ENCODE measurements around the gene NAB2.

The NAB2 gene

DNA sequence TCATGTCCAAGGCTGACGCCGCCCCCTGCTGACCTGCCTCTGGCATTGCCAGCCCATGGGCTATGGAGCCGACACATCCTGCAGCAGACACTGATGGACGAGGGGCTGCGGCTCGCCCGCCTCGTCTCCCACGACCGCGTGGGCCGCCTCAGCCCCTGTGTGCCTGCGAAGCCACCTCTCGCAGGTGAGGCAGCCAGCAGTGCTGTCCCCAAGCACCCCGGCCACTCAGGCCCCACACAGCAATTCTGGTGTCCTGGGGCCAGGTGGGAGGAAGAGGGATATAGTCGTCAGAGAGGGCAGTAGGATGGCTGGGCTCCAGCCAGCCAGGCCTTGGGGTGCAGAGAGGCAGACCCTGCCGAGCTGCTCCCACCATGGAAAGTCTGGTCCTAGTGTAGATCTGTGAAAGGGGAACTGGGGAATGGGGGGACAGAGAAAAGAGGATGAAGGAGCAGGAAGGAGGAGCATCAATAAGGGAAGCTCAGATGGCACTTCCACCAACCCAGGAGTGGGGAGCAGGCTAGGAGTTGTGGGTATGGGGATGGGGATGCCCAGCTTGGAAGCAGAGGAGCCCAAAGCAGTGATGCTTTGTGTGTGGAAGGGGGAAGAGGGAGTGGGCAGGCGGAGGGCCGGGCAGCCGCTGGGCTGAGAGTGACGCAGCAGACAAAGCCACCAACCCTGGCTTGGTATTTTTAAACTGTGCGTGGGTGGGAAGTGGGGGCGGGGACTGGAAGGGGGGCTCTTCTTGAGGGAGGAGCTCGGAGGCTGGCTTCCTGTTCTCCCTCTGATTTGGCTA lies 4.7 kb downstream of the NAB2 start:
- peak; percentile 89 for DNase-seq (ENCODE audit: low read depth)

DNA sequence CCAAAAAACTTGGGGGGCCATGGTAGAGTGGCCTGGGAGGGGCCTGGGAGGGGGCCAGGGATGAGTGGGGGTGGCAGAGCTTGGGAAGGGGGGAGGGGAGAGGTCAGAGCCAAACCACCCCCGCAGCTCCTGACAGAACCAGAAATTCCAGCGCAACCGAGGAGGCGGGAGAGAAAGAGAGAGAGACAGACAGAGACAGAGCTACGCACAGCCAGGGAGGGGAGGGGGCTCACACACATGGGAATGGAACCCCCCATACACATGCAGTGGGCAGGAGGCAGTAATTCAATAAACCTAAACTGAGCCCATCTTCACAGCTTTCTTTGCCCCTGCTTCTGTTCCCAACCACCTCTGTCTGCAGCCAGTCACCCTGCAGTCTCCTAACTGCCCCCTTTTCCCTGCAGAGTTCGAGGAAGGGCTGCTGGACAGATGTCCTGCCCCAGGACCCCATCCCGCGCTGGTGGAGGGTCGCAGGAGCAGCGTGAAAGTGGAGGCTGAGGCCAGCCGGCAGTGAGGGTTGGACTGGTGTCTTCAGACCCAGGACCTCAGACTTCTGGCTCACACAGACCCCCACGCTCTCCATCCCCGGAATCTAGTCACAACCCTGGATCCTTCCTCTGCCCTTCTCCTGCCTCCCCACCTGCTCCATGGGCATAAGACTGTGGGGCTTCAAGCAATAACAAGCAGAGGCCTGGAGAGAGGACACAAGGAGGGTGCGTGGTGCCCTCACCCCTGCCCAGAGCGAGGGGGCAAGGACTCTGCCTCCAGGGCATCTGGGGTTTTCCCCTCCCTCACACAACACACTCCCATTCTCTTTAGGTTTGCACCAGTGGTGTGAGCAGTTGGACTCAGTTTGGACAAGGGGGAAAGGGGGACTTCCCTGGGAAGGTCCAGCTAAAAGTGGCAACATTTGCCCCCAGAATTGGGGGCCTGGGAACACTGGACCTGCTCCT lies 5.6 kb downstream of the NAB2 start:
- DNase-seq (ENCODE audit: low read depth): no peak

GRCh38 chr12:57095440-57095839 lies 6.5 kb downstream of the NAB2 start:
- DNase-seq (ENCODE audit: low read depth): no peak

- no peak for DNase-seq (ENCODE audit: low read depth)
These were observed 7.2 kb downstream of the NAB2 start for GRCh38 chr12:57096099-57096572.

DNA sequence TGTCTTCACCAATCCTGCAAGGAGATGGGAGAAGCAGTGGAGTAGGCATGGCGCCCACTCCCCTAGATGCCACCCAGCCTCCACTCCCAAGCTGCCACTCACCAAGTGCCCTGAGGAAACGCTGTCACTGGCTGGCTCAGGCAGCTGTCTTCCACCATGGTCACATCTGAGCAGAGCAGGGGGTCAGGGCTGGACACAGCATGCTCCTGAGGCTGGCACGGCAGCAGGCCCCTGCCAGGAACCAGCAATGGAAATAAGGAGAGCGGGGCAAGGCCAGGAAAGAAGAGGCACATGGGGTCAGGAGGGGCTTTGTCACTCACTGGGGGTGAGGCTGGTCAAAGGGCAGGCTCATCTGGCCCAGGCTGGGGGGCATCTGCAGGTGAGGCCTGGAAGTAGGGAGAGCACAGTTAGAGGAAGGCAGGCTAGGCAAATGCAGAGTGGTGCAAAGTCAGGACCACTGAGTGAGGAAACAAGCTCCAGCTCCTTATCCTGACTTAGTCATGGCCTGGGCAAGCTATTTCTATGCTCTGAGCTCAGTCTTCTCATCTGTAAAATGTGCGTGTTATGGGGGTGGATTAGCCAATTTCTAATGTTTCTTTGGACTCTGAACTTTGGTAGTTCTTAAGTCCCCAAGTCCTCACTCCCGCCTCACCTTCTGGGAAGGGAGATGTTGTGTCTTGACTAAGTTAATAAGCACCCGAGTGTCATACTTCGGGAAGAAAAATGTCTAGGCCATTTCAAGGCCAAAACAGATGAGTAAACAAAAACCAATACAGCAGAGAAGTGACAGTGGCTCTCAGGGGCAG lies 8.0 kb downstream of the NAB2 start:
- DNase-seq (ENCODE audit: low read depth): no peak

- DNase-seq (ENCODE audit: low read depth): no peak
These were observed 8.6 kb downstream of the NAB2 start for GRCh38 chr12:57097554-57097835.

GRCh38 chr12:57098546-57098945 lies 9.6 kb downstream of the NAB2 start:
- no peak for DNase-seq (ENCODE audit: low read depth)

DNA sequence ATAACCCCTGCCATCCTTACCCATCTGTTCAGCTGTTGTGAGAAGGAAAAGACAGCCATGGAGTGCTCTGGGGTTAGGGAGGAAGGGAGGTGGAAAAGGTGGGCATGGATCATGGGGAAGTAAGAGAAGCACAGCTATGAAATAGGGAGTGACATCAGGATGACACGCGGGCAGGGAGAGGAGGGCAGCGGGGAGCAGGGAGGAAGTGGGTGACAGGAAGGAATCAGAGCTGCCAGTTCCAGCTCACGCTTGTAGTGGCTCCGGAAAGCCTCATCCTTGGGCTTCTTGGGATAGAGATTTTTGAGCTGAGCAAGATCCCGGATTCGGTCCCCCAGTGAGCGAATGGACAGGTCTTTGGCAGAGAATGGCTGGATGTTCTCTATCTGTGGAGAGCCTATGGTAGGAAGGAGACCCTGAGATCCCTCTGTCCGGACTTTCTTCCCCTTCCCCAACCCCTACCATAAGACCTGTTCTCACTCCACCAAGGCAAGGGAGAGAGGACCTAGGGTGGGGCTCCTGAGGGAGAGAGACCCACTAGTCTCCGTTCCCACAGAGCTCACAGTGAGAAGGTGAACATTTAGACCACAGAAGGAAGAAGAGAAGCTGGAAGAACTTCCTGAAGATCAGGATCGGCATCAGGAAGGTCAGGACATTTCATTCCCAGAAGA lies 10.3 kb downstream of the NAB2 start:
- DNase-seq (ENCODE audit: low read depth): no peak

DNA sequence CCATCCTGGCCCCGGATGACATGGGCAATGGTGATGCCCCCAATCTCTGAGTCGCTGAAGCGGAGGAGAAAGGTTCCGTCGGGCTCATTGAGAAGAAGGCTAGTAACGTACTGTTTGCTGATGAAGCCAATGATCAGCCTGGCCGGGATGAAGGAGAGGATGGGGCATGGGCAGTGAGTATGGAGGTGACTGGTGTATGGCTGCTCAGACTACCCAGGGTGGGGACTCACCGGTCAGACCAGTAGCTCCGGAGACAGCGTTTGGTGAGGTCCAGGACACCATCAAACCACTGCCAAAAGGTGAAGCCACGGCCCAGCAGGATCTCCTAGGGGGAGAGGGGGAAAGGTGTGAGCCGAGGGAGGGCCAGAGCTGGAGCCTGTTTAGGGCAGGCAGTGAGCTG lies 10.9 kb downstream of the NAB2 start:
- no peak for DNase-seq (ENCODE audit: low read depth)

- no peak for DNase-seq (ENCODE audit: low read depth)
These were observed 13.2 kb downstream of the NAB2 start for GRCh38 chr12:57101892-57102695.

GRCh38 chr12:57103856-57104255 lies 14.9 kb downstream of the NAB2 start:
- DNase-seq (ENCODE audit: low read depth): no peak

DNA sequence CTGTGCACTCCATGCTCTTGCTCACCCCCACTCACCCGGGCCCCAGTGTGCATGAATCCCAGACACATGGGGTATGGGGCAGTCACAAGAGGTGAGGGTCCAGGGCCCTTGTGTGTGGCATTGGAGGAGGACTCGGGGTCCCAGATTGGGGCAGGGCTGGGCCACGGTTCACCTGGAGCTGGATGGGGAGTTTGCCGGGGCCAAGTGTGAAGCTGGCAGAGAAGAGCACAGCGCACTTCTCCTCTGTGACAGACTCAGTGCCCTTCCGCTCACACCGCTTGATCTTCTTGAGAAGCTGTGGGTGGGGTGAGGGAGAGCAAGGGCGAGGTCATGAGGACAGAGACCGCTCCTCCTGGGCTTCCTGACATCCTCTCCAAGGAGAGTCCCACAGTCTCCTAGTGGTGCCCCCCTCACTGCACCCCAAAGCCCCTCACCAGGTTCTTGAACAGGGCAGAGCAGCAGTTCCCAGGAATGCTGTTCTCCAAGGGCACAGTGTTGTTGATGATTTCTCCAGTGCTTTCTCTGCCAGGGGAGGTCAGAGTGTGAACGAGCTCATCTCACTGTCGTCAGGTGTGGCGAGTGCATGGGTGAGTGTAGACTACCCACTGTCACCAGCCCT lies 15.5 kb downstream of the NAB2 start:
- no peak for DNase-seq (ENCODE audit: low read depth)

- no peak for DNase-seq (ENCODE audit: low read depth)
These were observed 16.3 kb downstream of the NAB2 start for GRCh38 chr12:57105011-57105753.

GRCh38 chr12:57106021-57106708 lies 17.3 kb downstream of the NAB2 start:
- no peak for DNase-seq (ENCODE audit: low read depth)

GRCh38 chr12:57107456-57108155 lies 18.7 kb downstream of the NAB2 start:
- DNase-seq (ENCODE audit: low read depth): no peak

GRCh38 chr12:57109207-57110103 lies 20.5 kb downstream of the NAB2 start:
- no peak for DNase-seq (ENCODE audit: low read depth)
